Panc1 (cell line): ENCODE measurements around the gene SOX11. TPM values are rescaled to one million over a fixed set of nuclear protein-coding genes. Genes with fewer than 3 reads are reported as not detected.

ENCODE experiments used
- ATAC-seq: fragments of 200-7000 bp; cut with Tn5 transposase; 2 replicates; pipeline ENCODE4 v1.9.1; 2020; ENCODE audit warnings: mild to moderate bottlenecking, moderate library complexity
- BruUV-seq: library from RNA; stranded (reverse); fragments of 400-500 nt; replicated peaks from 2 replicates; lab custom pipeline; 2021; lab: Mats Ljungman, UMichigan
- CTCF ChIA-PET: fragments of 300-600 bp; sonication (Branson Sonifier 250); formaldehyde crosslinking; loops from one replicate; lab custom pipeline; 2022; ENCODE audit warnings: antibody characterized with exemption; lab: Charles Lee
- POLR2A ChIA-PET: fragments of 300-600 bp; sonication (Branson Sonifier 250); formaldehyde crosslinking; loops from one replicate; lab custom pipeline; 2022; ENCODE audit warnings: antibody characterized with exemption; lab: Charles Lee
- DNase-seq: peaks from one replicate; pipeline ENCODE4 v3.0.0-alpha.2; 2010; ENCODE audit warnings: low read depth, low spot score
- H3K27ac ChIP-seq: 2 replicates; pipeline ENCODE4 v1.5.1; 2011; ENCODE audit warnings: mild to moderate bottlenecking, low read length, inconsistent platforms
- H3K27me3 ChIP-seq: fragments of 200-500 bp; sonication (Bioruptor generic); 2 replicates; pipeline ENCODE4 v1.6.0; 2014; ENCODE audit warnings: low read length, inconsistent platforms; ENCODE audit not compliant: control insufficient read depth, insufficient read depth
- H3K36me3 ChIP-seq: fragments of 200-500 bp; sonication (Bioruptor generic); 2 replicates; pipeline ENCODE4 v1.5.1; 2014; ENCODE audit warnings: inconsistent platforms, mild to moderate bottlenecking, low read length, moderate library complexity; ENCODE audit not compliant: control insufficient read depth, insufficient read depth
- H3K4me1 ChIP-seq: 2 replicates; pipeline ENCODE4 v1.5.1; 2011; ENCODE audit warnings: inconsistent platforms, mild to moderate bottlenecking, low read length, moderate library complexity; ENCODE audit not compliant: control insufficient read depth, insufficient read depth
- H3K4me3 ChIP-seq, 2 experiments: 2 replicates each; pipeline ENCODE4 v1.5.1; 2011 to 2012; ENCODE audit warnings: low read depth in 2 of 2, low read length in 2 of 2, mild to moderate bottlenecking in 2 of 2, inconsistent platforms in 1 of 2, moderate library complexity in 1 of 2
- H3K9me3 ChIP-seq: fragments of 200-500 bp; sonication (Bioruptor generic); 2 replicates; pipeline ENCODE4 v1.5.1; 2014; ENCODE audit warnings: low read depth, mild to moderate bottlenecking, inconsistent platforms, low read length, moderate library complexity; ENCODE audit not compliant: control insufficient read depth, insufficient read depth
- POLR2AphosphoS5 ChIP-seq: IDR thresholded peaks from 2 replicates; pipeline ENCODE4 v1.6.1; 2012; ENCODE audit warnings: mild to moderate bottlenecking, low read depth, low read length, moderate library complexity
- SIN3A ChIP-seq: IDR thresholded peaks from 2 replicates; pipeline ENCODE4 v1.6.1; 2012; ENCODE audit warnings: low read depth, mild to moderate bottlenecking, low read length, moderate library complexity, borderline replicate concordance; ENCODE audit not compliant: insufficient read depth
- TCF7L2 ChIP-seq: IDR thresholded peaks from 2 replicates; pipeline ENCODE4 v1.6.1; 2011; ENCODE audit warnings: mild to moderate bottlenecking, low read depth, low read length, inconsistent platforms
- in situ Hi-C: cut with HindIII; loops from 2 replicates; pipeline ENCODE4 v1.10.0; 2016; ENCODE audit warnings: low sequenced_read_pairs, low pct_unique_long_range_greater_than_20kb
- intact Hi-C: fragments of 100-400 bp; cut with micrococcal nuclease; formaldehyde crosslinking; loops from one replicate; pipeline ENCODE4 v1.10.0; 2022; ENCODE audit not compliant: unreplicated experiment
- total RNA-seq: library from RNA; stranded (reverse); gene quantifications from one replicate; pipeline ENCODE4 v1.2.1, GENCODE V29; 2021; ENCODE audit not compliant: unreplicated experiment
- TF ChIP-seq, protein P1 (sequence below): fragments of 450-650 bp; IDR thresholded peaks from 2 replicates; pipeline ENCODE4 v1.5.1; 2017; ENCODE audit warnings: mild to moderate bottlenecking
- TF ChIP-seq, protein P2 (sequence below), 2 experiments: IDR thresholded peaks; 2 replicates each; pipeline ENCODE4 v1.6.1; 2011 to 2012; ENCODE audit warnings: low read depth in 2 of 2, control low read depth in 1 of 2, low read length in 1 of 2, mild to moderate bottlenecking in 1 of 2, moderate library complexity in 1 of 2; ENCODE audit not compliant: insufficient read depth in 1 of 2

The SOX11 gene
- total RNA-seq, 1 experiment from 2014 or later, result not detected

DNA sequence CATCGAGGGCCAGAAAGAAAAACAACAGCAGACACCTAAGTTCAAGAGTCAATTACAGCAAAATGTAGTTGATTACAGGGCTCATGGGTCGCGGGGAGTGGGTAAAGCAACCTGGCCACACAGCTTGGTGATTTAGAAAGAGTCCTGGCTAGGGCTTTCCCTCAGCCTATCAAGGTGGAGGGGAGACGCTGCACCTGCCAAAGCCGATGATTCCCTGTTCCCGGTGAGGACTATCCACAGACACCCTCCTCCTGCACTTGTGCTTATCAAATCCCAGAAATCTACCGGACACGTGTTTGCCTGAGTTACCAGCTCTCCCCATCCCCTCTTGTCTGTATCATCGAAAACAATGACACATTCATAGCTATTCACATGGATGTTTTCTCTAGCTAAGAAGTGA is 7.0 kb upstream of the SOX11 start:
- no TSS peak for BruUV-seq

DNA sequence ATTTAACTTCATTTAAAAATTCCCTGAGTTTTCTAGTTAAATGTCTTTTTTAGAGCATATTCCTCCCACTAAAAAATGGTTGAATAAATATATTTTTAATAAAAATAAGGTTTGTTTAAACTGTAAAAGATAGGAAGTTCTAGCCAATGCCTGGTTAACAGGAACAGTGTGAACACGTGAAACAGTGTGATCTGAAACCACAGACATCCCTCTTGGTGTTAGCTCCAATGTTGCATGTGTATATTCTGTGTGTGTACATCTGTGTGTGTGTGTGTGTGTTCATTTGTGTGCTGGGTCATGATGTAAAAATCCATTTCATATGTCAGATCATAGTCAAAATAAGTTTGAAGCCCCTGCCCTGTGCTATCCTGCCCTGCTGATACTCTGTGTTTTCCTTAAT is 6.1 kb upstream of the SOX11 start:
- ATAC-seq (no peak), DNase-seq (no peak)
- Histone ChIP-seq H3K4me1 (no peaks in the 10 kb centered on the region), H3K27ac (no peak overlapping the region), H3K36me3 (no peaks in the 10 kb centered on the region), H3K27me3 (no peaks in the 10 kb centered on the region), H3K4me3 (no peak overlapping the region), H3K9me3 (no peaks in the 10 kb centered on the region)
- ChIA-PET CTCF (no interaction called here), POLR2A (no interaction called here)
- in situ Hi-C loops, result no loop called here
- intact Hi-C loops, result no loop called here
- no peak for TF ChIP-seq SIN3A
- no peak for TF ChIP-seq TCF7L2
- TF ChIP-seq, protein P1, sequence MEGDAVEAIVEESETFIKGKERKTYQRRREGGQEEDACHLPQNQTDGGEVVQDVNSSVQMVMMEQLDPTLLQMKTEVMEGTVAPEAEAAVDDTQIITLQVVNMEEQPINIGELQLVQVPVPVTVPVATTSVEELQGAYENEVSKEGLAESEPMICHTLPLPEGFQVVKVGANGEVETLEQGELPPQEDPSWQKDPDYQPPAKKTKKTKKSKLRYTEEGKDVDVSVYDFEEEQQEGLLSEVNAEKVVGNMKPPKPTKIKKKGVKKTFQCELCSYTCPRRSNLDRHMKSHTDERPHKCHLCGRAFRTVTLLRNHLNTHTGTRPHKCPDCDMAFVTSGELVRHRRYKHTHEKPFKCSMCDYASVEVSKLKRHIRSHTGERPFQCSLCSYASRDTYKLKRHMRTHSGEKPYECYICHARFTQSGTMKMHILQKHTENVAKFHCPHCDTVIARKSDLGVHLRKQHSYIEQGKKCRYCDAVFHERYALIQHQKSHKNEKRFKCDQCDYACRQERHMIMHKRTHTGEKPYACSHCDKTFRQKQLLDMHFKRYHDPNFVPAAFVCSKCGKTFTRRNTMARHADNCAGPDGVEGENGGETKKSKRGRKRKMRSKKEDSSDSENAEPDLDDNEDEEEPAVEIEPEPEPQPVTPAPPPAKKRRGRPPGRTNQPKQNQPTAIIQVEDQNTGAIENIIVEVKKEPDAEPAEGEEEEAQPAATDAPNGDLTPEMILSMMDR, result no peak
- TF ChIP-seq, protein P2, sequence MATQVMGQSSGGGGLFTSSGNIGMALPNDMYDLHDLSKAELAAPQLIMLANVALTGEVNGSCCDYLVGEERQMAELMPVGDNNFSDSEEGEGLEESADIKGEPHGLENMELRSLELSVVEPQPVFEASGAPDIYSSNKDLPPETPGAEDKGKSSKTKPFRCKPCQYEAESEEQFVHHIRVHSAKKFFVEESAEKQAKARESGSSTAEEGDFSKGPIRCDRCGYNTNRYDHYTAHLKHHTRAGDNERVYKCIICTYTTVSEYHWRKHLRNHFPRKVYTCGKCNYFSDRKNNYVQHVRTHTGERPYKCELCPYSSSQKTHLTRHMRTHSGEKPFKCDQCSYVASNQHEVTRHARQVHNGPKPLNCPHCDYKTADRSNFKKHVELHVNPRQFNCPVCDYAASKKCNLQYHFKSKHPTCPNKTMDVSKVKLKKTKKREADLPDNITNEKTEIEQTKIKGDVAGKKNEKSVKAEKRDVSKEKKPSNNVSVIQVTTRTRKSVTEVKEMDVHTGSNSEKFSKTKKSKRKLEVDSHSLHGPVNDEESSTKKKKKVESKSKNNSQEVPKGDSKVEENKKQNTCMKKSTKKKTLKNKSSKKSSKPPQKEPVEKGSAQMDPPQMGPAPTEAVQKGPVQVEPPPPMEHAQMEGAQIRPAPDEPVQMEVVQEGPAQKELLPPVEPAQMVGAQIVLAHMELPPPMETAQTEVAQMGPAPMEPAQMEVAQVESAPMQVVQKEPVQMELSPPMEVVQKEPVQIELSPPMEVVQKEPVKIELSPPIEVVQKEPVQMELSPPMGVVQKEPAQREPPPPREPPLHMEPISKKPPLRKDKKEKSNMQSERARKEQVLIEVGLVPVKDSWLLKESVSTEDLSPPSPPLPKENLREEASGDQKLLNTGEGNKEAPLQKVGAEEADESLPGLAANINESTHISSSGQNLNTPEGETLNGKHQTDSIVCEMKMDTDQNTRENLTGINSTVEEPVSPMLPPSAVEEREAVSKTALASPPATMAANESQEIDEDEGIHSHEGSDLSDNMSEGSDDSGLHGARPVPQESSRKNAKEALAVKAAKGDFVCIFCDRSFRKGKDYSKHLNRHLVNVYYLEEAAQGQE (IDR thresholded peaks at IDR 0.05; ENCODE audit: insufficient read depth in 1 of 2, low read depth in 2 of 2, low read length in 1 of 2), result no peak
- TF ChIP-seq POLR2AphosphoS5, result no peak
- BruUV-seq, result no TSS peak

More for the DNA sequence above, 7.0 kb upstream of the SOX11 start:
- no peak for DNase-seq
- ChIA-PET CTCF (no interaction called here), POLR2A (interaction anchor here (0.5 kb wide), 1 partner anchor 9 kb away, joined by 13 read pairs; no protein-coding TSS in a partner anchor)
- no peak overlapping the region for H3K4me3 ChIP-seq
- no peaks in the 10 kb centered on the region for H3K36me3 ChIP-seq
- no peaks in the 10 kb centered on the region for H3K9me3 ChIP-seq
- ATAC-seq, result no peak
- H3K27ac ChIP-seq, result no peak overlapping the region
- H3K27me3 ChIP-seq, result no peaks in the 10 kb centered on the region
- in situ Hi-C loops (no loop called here), intact Hi-C loops (no loop called here)
- TF ChIP-seq, protein P2 (IDR thresholded peaks at IDR 0.05; ENCODE audit: insufficient read depth in 1 of 2, low read depth in 2 of 2, low read length in 1 of 2), result no peak
- TF ChIP-seq TCF7L2, result no peak
- TF ChIP-seq, protein P1, result no peak
- no peak for TF ChIP-seq SIN3A
- TF ChIP-seq POLR2AphosphoS5, result no peak
- H3K4me1 ChIP-seq, result no peaks in the 10 kb centered on the region
